ENCODE measurements around the gene ASPSCR1. TPM values are rescaled to one million over a fixed set of nuclear protein-coding genes. Genes with fewer than 3 reads are reported as not detected.

The ASPSCR1 gene
- total and polyA plus RNA-seq, 2 of the 4 experiments (the other 2 are of a cell fraction): 7.2 to 17.2 TPM

GRCh38 chr17:82031885-82032627, 54.6 kb downstream of the ASPSCR1 start (continued):
- no peak for TF ChIP-seq RAD21 (IDR thresholded peaks at IDR 0.05; ENCODE audit: low read length)

- DNase-seq (no peak), ATAC-seq (ENCODE audit: low read depth) (no peak)
- POLR2A ChIA-PET (ENCODE audit: unreplicated experiment): no interaction called here
- in situ Hi-C loops (cut with MboI; ENCODE audit: low sequenced_read_pairs) (loop anchor here (5.0 kb wide), 1 partner anchor 124 kb away; no protein-coding TSS in a partner anchor), dilution Hi-C loops (cut with HindIII; ENCODE audit: low sequenced_read_pairs, unreplicated experiment) (no loop called here), intact Hi-C loops (cut with micrococcal nuclease) (loop anchor here (10.0 kb wide), 1 partner anchor 291 kb away; no protein-coding TSS in a partner anchor)
- H4K20me1 ChIP-seq (ENCODE audit: insufficient read depth, low read length): peaks cover 5% of the 10 kb centered on the region
- 0 out of 2 replicates have a peak, but pooled peaks cover 7% of the 10 kb centered on the region for H3K9me1 ChIP-seq (ENCODE audit: insufficient read depth, low read length)
- no peak overlapping the region for H2BK15ac ChIP-seq (ENCODE audit: low read depth, low read length)
- H2AK5ac ChIP-seq (ENCODE audit: low read depth, low read length): no peak overlapping the region
- no peak overlapping the region for H3K56ac ChIP-seq (ENCODE audit: extremely low read depth, insufficient read depth, low read length)
- H3K27me3 ChIP-seq (ENCODE audit: control insufficient read depth, insufficient read depth, low read length): no peaks in the 10 kb centered on the region
- no peaks in the 10 kb centered on the region; the same call in 1 of the 2 replicates for H3K36me3 ChIP-seq (ENCODE audit: control insufficient read depth, insufficient read depth, low read length)
- H3K14ac ChIP-seq (replicated peaks; ENCODE audit: low read depth, low read length): no peak overlapping the region
- H4K8ac ChIP-seq (ENCODE audit: low read depth in 2 of 2, low read length in 2 of 2): no peak overlapping the region
- H4K91ac ChIP-seq (ENCODE audit: insufficient read depth, low read depth, low read length): no peak overlapping the region
- no peak overlapping the region for H3K27ac ChIP-seq (ENCODE audit: insufficient read depth, low read length)
- H3K4me2 ChIP-seq (ENCODE audit: low read depth, low read length): no peak overlapping the region
- 92% methylated on average over 11 of the region's 38 CpGs; no CpG with 5 or more reads in 1 of the 2 experiments for WGBS, 2 experiments (ENCODE audit: extremely low coverage in 2 of 2, insufficient read length in 1 of 2)
- H3K4ac ChIP-seq (ENCODE audit: low read depth, low read length): no peak overlapping the region
- H3K9me3 ChIP-seq (ENCODE audit: control insufficient read depth, insufficient read depth, low read length): no peaks in the 10 kb centered on the region
- no peak overlapping the region for H3K9ac ChIP-seq (ENCODE audit: low read depth, low read length)
- H3K18ac ChIP-seq (ENCODE audit: low read depth, low read length): no peak overlapping the region
- no peak overlapping the region for H4K5ac ChIP-seq (ENCODE audit: low read depth, low read length)
- H3K4me3 ChIP-seq (ENCODE audit: insufficient read depth, low read depth, low read length): no peak overlapping the region
- peaks cover 7 to 12% of the 10 kb centered on the region in 2 experiments for H3K79me1 ChIP-seq (ENCODE audit: low read depth in 1 of 2, low read length in 2 of 2)
- no peak overlapping the region for H2AFZ ChIP-seq (replicated peaks; ENCODE audit: low read length, poor library complexity)
- H2BK120ac ChIP-seq (ENCODE audit: low read depth, low read length): no peak overlapping the region
- no TSS peak for BruUV-seq (replicated peaks)
- no peak overlapping the region for H2BK5ac ChIP-seq (ENCODE audit: low read depth, low read length, poor library complexity, severe bottlenecking)
- H3K4me1 ChIP-seq (ENCODE audit: control insufficient read depth, insufficient read depth, low read length): peaks cover 11% of the 10 kb centered on the region
- H2AK9ac ChIP-seq (replicated peaks; ENCODE audit: low read depth, low read length, poor library complexity): peak overlapping the region; percentile 42
- CTCF ChIA-PET: no interaction called here
- no peak overlapping the region for H2BK20ac ChIP-seq (ENCODE audit: low read depth, low read length)
- H3K23ac ChIP-seq (ENCODE audit: low read depth, low read length): no peak overlapping the region
- no peak for TF ChIP-seq ELK1 (IDR thresholded peaks at IDR 0.05; ENCODE audit: borderline replicate concordance, low read depth, low read length)
- TF ChIP-seq FOS (IDR thresholded peaks at IDR 0.05; ENCODE audit: low read depth, low read length): no peak
- no peak for TF ChIP-seq CHD1 (IDR thresholded peaks at IDR 0.05; ENCODE audit: low read depth, low read length)
- TF ChIP-seq SMC3 (IDR thresholded peaks at IDR 0.05; ENCODE audit: low read depth, low read length): no peak
- TF ChIP-seq MAZ (IDR thresholded peaks at IDR 0.05; ENCODE audit: borderline replicate concordance, low read depth, low read length): no peak
- no peak for TF ChIP-seq CEBPB (IDR thresholded peaks at IDR 0.05; ENCODE audit: low read depth, low read length)
- no peak for TF ChIP-seq RAD21 (IDR thresholded peaks at IDR 0.05; ENCODE audit: low read length)
- TF ChIP-seq RCOR1 (IDR thresholded peaks at IDR 0.05; ENCODE audit: insufficient replicate concordance, low read length): no peak
- no peak for TF ChIP-seq BHLHE40 (IDR thresholded peaks at IDR 0.05; ENCODE audit: low read depth, low read length)
- no peak for TF ChIP-seq USF2 (IDR thresholded peaks at IDR 0.05; ENCODE audit: low read depth, low read length)
- no peak for TF ChIP-seq NFE2L2 (IDR thresholded peaks at IDR 0.05; ENCODE audit: low read depth, low read length)
- no peak for TF ChIP-seq MAFK (IDR thresholded peaks at IDR 0.05; ENCODE audit: low read depth, low read length)
- no peak for TF ChIP-seq POLR2A (IDR thresholded peaks at IDR 0.05; ENCODE audit: low read depth, low read length)
- no peak for TF ChIP-seq RFX5 (IDR thresholded peaks at IDR 0.05; ENCODE audit: low read depth, low read length)
Observed at GRCh38 chr17:82033359-82034085, 56.1 kb downstream of the ASPSCR1 start.
